Uterus (tissue), 2 donors: ENCODE measurements around the gene DROSHA.

ENCODE experiments used
- CTCF ChIP-seq, 4 experiments: fragments of 200-600 bp in 2 of 4; fragments of 450-650 bp in 2 of 4; sonication (generic) in 2 of 4; IDR thresholded peaks; one replicate each; pipeline ENCODE4 v1.5.1; 2016 to 2019; ENCODE audit warnings: antibody characterized with exemption in 4 of 4, mild to moderate bottlenecking in 2 of 4, moderate library complexity in 1 of 4
- POLR2A ChIP-seq, 2 donors: fragments of 450-650 bp; IDR thresholded peaks; one replicate each; pipeline ENCODE4 v1.6.1; 2016; ENCODE audit warnings: antibody characterized with exemption in 2 of 2, mild to moderate bottlenecking in 1 of 2, moderate library complexity in 1 of 2

GRCh38 chr5:31463351-31463750, 68.5 kb downstream of the DROSHA start:
- TF ChIP-seq CTCF (IDR thresholded peaks at IDR 0.05) (no peak), POLR2A (IDR thresholded peaks at IDR 0.05) (no peak)
